PC-9 (cell line): ENCODE measurements around the gene CRTAC1. TPM values are rescaled to one million over a fixed set of nuclear protein-coding genes. Genes with fewer than 3 reads are reported as not detected.

Experiments
- BruUV-seq: library from RNA; stranded (reverse); fragments of 400-500 nt; replicated peaks from 2 replicates; lab custom pipeline; 2021; lab: Mats Ljungman, UMichigan
- CTCF ChIA-PET: fragments of 300-600 bp; sonication (Branson Sonifier 250); formaldehyde crosslinking; loops from one replicate; lab custom pipeline; 2022; ENCODE audit warnings: antibody characterized with exemption; lab: Charles Lee
- POLR2A ChIA-PET: fragments of 300-600 bp; sonication (Branson Sonifier 250); formaldehyde crosslinking; loops from one replicate; lab custom pipeline; 2022; ENCODE audit warnings: antibody characterized with exemption; ENCODE audit not compliant: unreplicated experiment; lab: Charles Lee
- DNase-seq, 2 experiments: peaks; one replicate each; pipeline versions ENCODE4 v3.0.0 to v3.0.0-alpha.2; 2015 to 2022; ENCODE audit warnings: mixed read lengths in 1 of 2
- H2AFZ ChIP-seq: fragments of 200-600 bp; sonication (generic); 2 replicates; pipeline ENCODE4 v1.8.1; 2017; ENCODE audit warnings: antibody characterized with exemption
- H3F3A ChIP-seq: fragments of 200-600 bp; sonication (generic); 2 replicates; pipeline ENCODE4 v1.8.1; 2017; ENCODE audit warnings: antibody characterized with exemption, mild to moderate bottlenecking, low read depth; ENCODE audit not compliant: insufficient read depth
- H3K27ac ChIP-seq: fragments of 200-600 bp; sonication (generic); 2 replicates; pipeline ENCODE4 v1.6.1; 2016; ENCODE audit warnings: mixed run types
- H3K27me3 ChIP-seq: fragments of 200-600 bp; sonication (generic); 2 replicates; pipeline ENCODE4 v1.6.1; 2016; ENCODE audit warnings: low read depth, mixed run types; ENCODE audit not compliant: insufficient read depth
- H3K36me3 ChIP-seq: fragments of 200-600 bp; sonication (generic); 2 replicates; pipeline ENCODE4 v1.6.1; 2016; ENCODE audit warnings: low read depth, mixed run types
- H3K4me1 ChIP-seq: fragments of 200-600 bp; sonication (generic); replicated peaks from 2 replicates; pipeline ENCODE4 v1.6.1; 2016; ENCODE audit warnings: mixed run types; ENCODE audit not compliant: insufficient read depth
- H3K4me2 ChIP-seq: fragments of 200-600 bp; sonication (generic); 2 replicates; pipeline ENCODE4 v1.6.1; 2017; ENCODE audit warnings: mixed run types
- H3K4me3 ChIP-seq: fragments of 200-600 bp; sonication (generic); 2 replicates; pipeline ENCODE4 v1.6.1; 2016; ENCODE audit warnings: mixed run types
- H3K79me2 ChIP-seq: fragments of 200-600 bp; sonication (generic); 2 replicates; pipeline ENCODE4 v1.6.1; 2017; ENCODE audit warnings: low read depth, mixed run types
- H3K9me2 ChIP-seq: fragments of 200-600 bp; sonication (generic); 2 replicates; pipeline ENCODE4 v1.8.1; 2017; ENCODE audit warnings: mild to moderate bottlenecking; ENCODE audit not compliant: insufficient read depth
- H3K9me3 ChIP-seq: fragments of 200-600 bp; sonication (generic); 2 replicates; pipeline ENCODE4 v1.8.1; 2016; ENCODE audit warnings: low read depth; ENCODE audit not compliant: insufficient read depth
- H4K20me1 ChIP-seq: fragments of 200-600 bp; sonication (generic); 2 replicates; pipeline ENCODE4 v1.8.1; 2017; ENCODE audit not compliant: insufficient read depth
- CTCF ChIP-seq: fragments of 200-600 bp; sonication (generic); conservative IDR thresholded peaks from 2 replicates; pipeline ENCODE4 v1.6.1; 2017; ENCODE audit warnings: mixed run types, antibody characterized with exemption, mild to moderate bottlenecking, moderate library complexity
- EZH2 ChIP-seq: fragments of 200-600 bp; sonication (generic); IDR thresholded peaks from 2 replicates; pipeline ENCODE4 v1.8.0; 2017; ENCODE audit warnings: antibody characterized with exemption, low read depth
- intact Hi-C: fragments of 100-400 bp; cut with micrococcal nuclease; formaldehyde crosslinking; loops from one replicate; pipeline ENCODE4 v1.10.0; 2022; ENCODE audit not compliant: unreplicated experiment
- total RNA-seq: library from RNA; stranded (reverse); gene quantifications from 2 replicates; pipeline ENCODE4 v1.2.3, GENCODE V29; 2021

CRTAC1 gene
- total RNA-seq, 1 experiment from 2014 or later, result not detected

GRCh38 chr10:97939446-97939990 lies 90.9 kb downstream of the CRTAC1 start:
- H3K79me2 ChIP-seq, result no peaks in the 10 kb centered on the region
- H3K9me3 ChIP-seq, result no peaks in the 10 kb centered on the region
- no peak overlapping the region for H2AFZ ChIP-seq
- no peak overlapping the region for H3K27ac ChIP-seq
- CTCF ChIA-PET, result no interaction called here
- H3F3A ChIP-seq, result no peaks in the 10 kb centered on the region
- no peaks in the 10 kb centered on the region for H4K20me1 ChIP-seq
- peaks cover 46% of the 10 kb centered on the region for H3K27me3 ChIP-seq
- DNase-seq, result no peak
- BruUV-seq, result no TSS peak
- H3K9me2 ChIP-seq, result no peaks in the 10 kb centered on the region
- H3K4me3 ChIP-seq, result no peak overlapping the region
- intact Hi-C loops, result no loop called here
- H3K36me3 ChIP-seq, result no peaks in the 10 kb centered on the region
- TF ChIP-seq EZH2 (no peak), CTCF (no peak)
- POLR2A ChIA-PET, result no interaction called here
- H3K4me1 ChIP-seq, result no peaks in the 10 kb centered on the region
- no peak overlapping the region for H3K4me2 ChIP-seq

DNA sequence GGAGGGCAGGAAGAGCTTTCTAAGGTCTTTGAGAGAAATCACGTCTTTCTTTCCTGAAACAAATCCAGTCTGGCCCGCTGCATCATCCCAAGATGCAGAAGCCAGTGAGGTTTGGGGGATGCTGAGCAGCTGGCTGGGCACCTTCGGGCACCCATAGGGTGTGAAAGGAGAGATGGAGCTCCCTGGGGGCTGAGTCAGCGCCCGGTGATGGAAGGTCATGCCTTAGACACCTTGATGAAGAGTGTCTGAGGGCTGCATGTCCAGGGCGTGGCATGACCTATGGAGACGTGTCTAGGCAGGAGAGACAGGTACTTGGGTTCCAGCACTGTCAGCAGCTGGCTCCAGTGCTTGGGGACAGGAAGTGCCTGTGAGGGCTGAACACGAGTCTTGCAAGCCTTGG lies 92.5 kb downstream of the CRTAC1 start:
- Histone ChIP-seq H3K27ac (no peak overlapping the region), H3K27me3 (peaks cover 56% of the 10 kb centered on the region), H3K4me3 (no peak overlapping the region), H2AFZ (no peak overlapping the region), H3K36me3 (no peaks in the 10 kb centered on the region), H3K4me1 (no peaks in the 10 kb centered on the region), H3K4me2 (no peak overlapping the region), H3K79me2 (no peaks in the 10 kb centered on the region), H3K9me2 (no peaks in the 10 kb centered on the region), H3F3A (no peaks in the 10 kb centered on the region), H4K20me1 (no peaks in the 10 kb centered on the region), H3K9me3 (no peaks in the 10 kb centered on the region)
- no TSS peak for BruUV-seq
- POLR2A ChIA-PET, result no interaction called here
- TF ChIP-seq EZH2 (no peak), CTCF (no peak)
- no peak for DNase-seq
- intact Hi-C loops, result no loop called here
- CTCF ChIA-PET, result no interaction called here

GRCh38 chr10:97937054-97937453 lies 93.4 kb downstream of the CRTAC1 start:
- Histone ChIP-seq H3K79me2 (no peaks in the 10 kb centered on the region), H3K27me3 (peaks cover 63% of the 10 kb centered on the region), H3K9me2 (no peaks in the 10 kb centered on the region), H4K20me1 (no peaks in the 10 kb centered on the region), H3F3A (no peaks in the 10 kb centered on the region), H3K36me3 (no peaks in the 10 kb centered on the region), H3K4me3 (no peak overlapping the region), H3K27ac (no peak overlapping the region), H3K9me3 (no peaks in the 10 kb centered on the region), H3K4me2 (no peak overlapping the region), H3K4me1 (no peaks in the 10 kb centered on the region), H2AFZ (no peak overlapping the region)
- intact Hi-C loops, result no loop called here
- CTCF ChIA-PET, result no interaction called here
- TF ChIP-seq EZH2, result no peak
- no peak for TF ChIP-seq CTCF
- DNase-seq, result no peak
- POLR2A ChIA-PET, result no interaction called here
- no TSS peak for BruUV-seq
